HepG2 (cell line): Measurements from ENCODE around the gene SPATA33. TPM values are rescaled to one million over a fixed set of nuclear protein-coding genes. Genes with fewer than 3 reads are reported as not detected.

Source experiments
- AHR ChIP-seq: IDR thresholded peaks from 2 replicates; pipeline ENCODE4 v1.6.1; 2018; ENCODE audit warnings: missing genetic modification reagents, missing compliant biosample characterization
- EED ChIP-seq: sonication (generic); formaldehyde crosslinking; IDR thresholded peaks from 2 replicates; pipeline ENCODE4 v1.5.0; 2020; ENCODE audit warnings: mild to moderate bottlenecking, missing genetic modification reagents
- HCFC1 ChIP-seq: fragments of 150-350 bp; IDR thresholded peaks from 2 replicates; pipeline ENCODE4 v1.6.1; 2014; ENCODE audit warnings: low read depth, low read length
- KDM1A ChIP-seq: IDR thresholded peaks from 2 replicates; pipeline ENCODE4 v1.6.1; 2016; ENCODE audit warnings: missing compliant biosample characterization
- LRRFIP1 ChIP-seq: sonication (generic); formaldehyde crosslinking; conservative IDR thresholded peaks from 2 replicates; pipeline ENCODE4 v1.4.0; 2020; ENCODE audit warnings: missing genetic modification reagents
- MIXL1 ChIP-seq: IDR thresholded peaks from 2 replicates; pipeline ENCODE4 v1.6.1; 2016
- MTA1 ChIP-seq: sonication (generic); formaldehyde crosslinking; IDR thresholded peaks from 2 replicates; pipeline ENCODE4 v1.4.0; 2020; ENCODE audit warnings: missing genetic modification reagents, mild to moderate bottlenecking, borderline replicate concordance
- MTA3 ChIP-seq: sonication (generic); formaldehyde crosslinking; IDR thresholded peaks from 2 replicates; pipeline ENCODE4 v1.4.0; 2020; ENCODE audit warnings: missing genetic modification reagents
- NR2F6 ChIP-seq, 2 experiments: IDR thresholded peaks; 2 replicates each; pipeline ENCODE4 v1.6.1; 2016; ENCODE audit warnings: antibody characterized with exemption in 1 of 2, mild to moderate bottlenecking in 1 of 2
- PBX2 ChIP-seq: IDR thresholded peaks from 2 replicates; pipeline ENCODE4 v1.6.1; 2016; ENCODE audit warnings: control low read depth
- PLRG1 ChIP-seq: fragments of 450-650 bp; conservative IDR thresholded peaks from 2 replicates; pipeline ENCODE4 v1.6.1; 2016
- REXO4 ChIP-seq: sonication (generic); formaldehyde crosslinking; IDR thresholded peaks from 2 replicates; pipeline ENCODE4 v1.8.0; 2022; ENCODE audit warnings: missing genetic modification reagents, mild to moderate bottlenecking, borderline replicate concordance
- RXRB ChIP-seq: IDR thresholded peaks from 2 replicates; pipeline ENCODE4 v1.6.1; 2016; ENCODE audit warnings: borderline replicate concordance, missing genetic modification reagents, missing compliant biosample characterization
- SNAPC2 ChIP-seq: sonication (generic); formaldehyde crosslinking; IDR thresholded peaks from 2 replicates; pipeline ENCODE4 v1.8.1; 2022; ENCODE audit warnings: mild to moderate bottlenecking, missing genetic modification reagents
- SPEN ChIP-seq: sonication (generic); formaldehyde crosslinking; IDR thresholded peaks from 2 replicates; pipeline ENCODE4 v1.5.1; 2020; ENCODE audit warnings: low read depth, mild to moderate bottlenecking, missing genetic modification reagents
- TEAD3 ChIP-seq: optimal IDR thresholded peaks from 2 replicates; pipeline ENCODE3; 2016; ENCODE audit warnings: borderline replicate concordance
- ZBTB8A ChIP-seq: sonication (generic); formaldehyde crosslinking; IDR thresholded peaks from 2 replicates; pipeline ENCODE4 v1.4.0; 2020; ENCODE audit warnings: mild to moderate bottlenecking, low read depth, missing genetic modification reagents, borderline replicate concordance
- ZEB1 ChIP-seq: IDR thresholded peaks from 2 replicates; pipeline ENCODE4 v1.6.1; 2012; ENCODE audit warnings: mild to moderate bottlenecking, low read depth, inconsistent platforms; ENCODE audit not compliant: insufficient replicate concordance
- ZNF503 ChIP-seq: sonication (generic); formaldehyde crosslinking; IDR thresholded peaks from 2 replicates; pipeline ENCODE4 v1.4.0; 2020; ENCODE audit warnings: missing genetic modification reagents
- ZNF546 ChIP-seq: sonication (generic); formaldehyde crosslinking; conservative IDR thresholded peaks from 2 replicates; pipeline ENCODE4 v1.8.1; 2023; ENCODE audit warnings: mild to moderate bottlenecking, missing genetic modification reagents
- ZNF569 ChIP-seq: sonication (generic); formaldehyde crosslinking; IDR thresholded peaks from 2 replicates; pipeline ENCODE4 v1.5.0; 2020; ENCODE audit warnings: mild to moderate bottlenecking, missing genetic modification reagents, moderate library complexity, borderline replicate concordance
- ZNF850 ChIP-seq: sonication (generic); formaldehyde crosslinking; conservative IDR thresholded peaks from 2 replicates; pipeline ENCODE4 v1.9.0; 2021; ENCODE audit warnings: mild to moderate bottlenecking, missing genetic modification reagents
- ZSCAN25 ChIP-seq: sonication (generic); formaldehyde crosslinking; IDR thresholded peaks from 2 replicates; pipeline ENCODE4 v1.8.0; 2022; ENCODE audit warnings: mild to moderate bottlenecking, missing genetic modification reagents
- polyA plus RNA-seq, 8 experiments: library from polyadenylated mRNA; depleted of rRNA in 3 of 8; stranded (reverse) in 7 of 8; unstranded in 1 of 8; fragments of >200 nt; fragmentation: Illumina TruSeq in 4 of 8; extraction: Trizol in 4 of 8; gene quantifications; 2 replicates each; pipeline versions ENCODE4 v1.2.1 to v1.2.3, GENCODE V29; 2011 to 2016; ENCODE audit warnings: low read depth in 4 of 8, missing spikeins in 1 of 8, mixed read lengths in 1 of 8; ENCODE audit not compliant: insufficient read depth in 1 of 8
- total RNA-seq, 5 experiments: library from RNA; depleted of rRNA; stranded (reverse); fragments of >200 nt; fragmentation: Illumina TruSeq; extraction: Trizol; gene quantifications; 2 replicates each; pipeline ENCODE4 v1.2.3, GENCODE V29; 2016; ENCODE audit warnings: low read depth in 1 of 5
- TF ChIP-seq, protein P1 (sequence below): sonication (generic); formaldehyde crosslinking; IDR thresholded peaks from 2 replicates; pipeline ENCODE4 v1.4.0; 2020; ENCODE audit warnings: missing genetic modification reagents; ENCODE audit errors: not compliant biosample characterization
- TF ChIP-seq, protein P2 (sequence below): sonication (generic); formaldehyde crosslinking; IDR thresholded peaks from 2 replicates; pipeline ENCODE4 v1.8.1; 2023; ENCODE audit warnings: mild to moderate bottlenecking, inconsistent platforms, moderate library complexity, missing genetic modification reagents, borderline replicate concordance

SPATA33 gene
- total and polyA plus RNA-seq, 2 of the 13 experiments (the other 11 are each of a cell fraction or from before 2014, with no cell fraction given), result 5.7 to 11.0 TPM

DNA sequence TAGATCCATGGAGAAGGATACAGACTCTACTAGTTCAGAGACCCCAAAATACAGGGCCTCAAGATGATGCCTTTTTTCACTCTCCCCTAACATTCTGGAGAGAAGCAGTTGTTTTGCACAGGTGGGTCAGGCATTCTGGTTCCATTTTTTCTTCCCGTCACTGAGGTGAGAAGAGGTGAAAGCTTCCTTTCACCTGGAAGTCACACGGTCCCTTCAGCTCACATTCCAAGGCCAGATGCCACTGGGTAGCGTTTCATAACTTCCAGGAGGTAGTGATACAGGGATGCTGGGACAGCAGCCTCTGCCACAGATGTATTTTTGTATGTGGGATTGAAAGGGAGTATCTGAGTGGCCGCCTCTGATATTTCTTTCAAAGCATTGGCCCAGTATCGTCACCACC lies 30.8 kb downstream of the SPATA33 start (continued):
- TF ChIP-seq, protein P1, sequence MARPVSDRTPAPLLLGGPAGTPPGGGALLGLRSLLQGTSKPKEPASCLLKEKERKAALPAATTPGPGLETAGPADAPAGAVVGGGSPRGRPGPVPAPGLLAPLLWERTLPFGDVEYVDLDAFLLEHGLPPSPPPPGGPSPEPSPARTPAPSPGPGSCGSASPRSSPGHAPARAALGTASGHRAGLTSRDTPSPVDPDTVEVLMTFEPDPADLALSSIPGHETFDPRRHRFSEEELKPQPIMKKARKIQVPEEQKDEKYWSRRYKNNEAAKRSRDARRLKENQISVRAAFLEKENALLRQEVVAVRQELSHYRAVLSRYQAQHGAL (CRISPR knock-in tag), result no peak
- TF ChIP-seq ZSCAN25, result no peak
- TF ChIP-seq EED, result no peak
- no peak for TF ChIP-seq HCFC1
- TF ChIP-seq NR2F6 (IDR thresholded peaks at IDR 0.05), result no peak
- TF ChIP-seq NR2F6 (CRISPR knock-in tag; IDR thresholded peaks at IDR 0.05), result peak; percentile 14; the same call in 1 of the 2 replicates
- TF ChIP-seq ZNF850 (CRISPR knock-in tag), result no peak
- TF ChIP-seq ZNF503, result no peak
- TF ChIP-seq TEAD3 (CRISPR knock-in tag), result peak; percentile 94
- TF ChIP-seq RXRB (CRISPR knock-in tag), result peak; percentile 49; the same call in 1 of the 2 replicates
- TF ChIP-seq SPEN (CRISPR knock-in tag), result peak; percentile 19; the same call in 1 of the 2 replicates
- no peak for TF ChIP-seq REXO4 (CRISPR knock-in tag)
- TF ChIP-seq ZBTB8A (CRISPR knock-in tag), result no peak
- no peak for TF ChIP-seq ZEB1
- TF ChIP-seq KDM1A (CRISPR knock-in tag), result 0 out of 2 replicates have a peak, but pooled peaks have one; percentile 43
- TF ChIP-seq ZNF569 (CRISPR knock-in tag), result no peak
- no peak for TF ChIP-seq AHR (CRISPR knock-in tag)
- TF ChIP-seq LRRFIP1 (CRISPR knock-in tag), result 0 out of 2 replicates have a peak, but pooled peaks have one; percentile 52
- no peak for TF ChIP-seq MTA3
- TF ChIP-seq PLRG1, result no peak
- TF ChIP-seq MTA1 (CRISPR knock-in tag), result no peak
- TF ChIP-seq SNAPC2 (CRISPR knock-in tag), result peak; percentile 8; the same call in 1 of the 2 replicates
- TF ChIP-seq PBX2, result no peak
- TF ChIP-seq MIXL1 (CRISPR knock-in tag), result no peak
- TF ChIP-seq, protein P2, sequence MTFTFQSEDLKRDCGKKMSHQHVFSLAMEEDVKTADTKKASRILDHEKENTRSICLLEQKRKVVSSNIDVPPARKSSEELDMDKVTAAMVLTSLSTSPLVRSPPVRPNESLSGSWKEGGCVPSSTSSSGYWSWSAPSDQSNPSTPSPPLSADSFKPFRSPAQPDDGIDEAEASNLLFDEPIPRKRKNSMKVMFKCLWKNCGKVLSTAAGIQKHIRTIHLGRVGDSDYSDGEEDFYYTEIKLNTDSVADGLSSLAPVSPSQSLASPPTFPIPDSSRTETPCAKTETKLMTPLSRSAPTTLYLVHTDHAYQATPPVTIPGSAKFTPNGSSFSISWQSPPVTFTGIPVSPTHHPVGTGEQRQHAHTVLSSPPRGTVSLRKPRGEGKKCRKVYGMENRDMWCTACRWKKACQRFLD (CRISPR knock-in tag), result no peak
- TF ChIP-seq ZNF546 (CRISPR knock-in tag), result no peak
